Stimulated activated CD4-positive, alpha-beta T cell treated with anti-CD3 and anti-CD28 coated beads, Interleukin-1b, Interleukin-23, amount 100 ng/mL, for 4 hours (primary cell): ENCODE results near the gene PUSL1.

Source experiments
- DNase-seq, 2 donors: peaks; one replicate each; pipeline ENCODE4 v3.0.0-alpha.2; 2020; ENCODE audit warnings: low read depth in 2 of 2

The PUSL1 gene

DNA sequence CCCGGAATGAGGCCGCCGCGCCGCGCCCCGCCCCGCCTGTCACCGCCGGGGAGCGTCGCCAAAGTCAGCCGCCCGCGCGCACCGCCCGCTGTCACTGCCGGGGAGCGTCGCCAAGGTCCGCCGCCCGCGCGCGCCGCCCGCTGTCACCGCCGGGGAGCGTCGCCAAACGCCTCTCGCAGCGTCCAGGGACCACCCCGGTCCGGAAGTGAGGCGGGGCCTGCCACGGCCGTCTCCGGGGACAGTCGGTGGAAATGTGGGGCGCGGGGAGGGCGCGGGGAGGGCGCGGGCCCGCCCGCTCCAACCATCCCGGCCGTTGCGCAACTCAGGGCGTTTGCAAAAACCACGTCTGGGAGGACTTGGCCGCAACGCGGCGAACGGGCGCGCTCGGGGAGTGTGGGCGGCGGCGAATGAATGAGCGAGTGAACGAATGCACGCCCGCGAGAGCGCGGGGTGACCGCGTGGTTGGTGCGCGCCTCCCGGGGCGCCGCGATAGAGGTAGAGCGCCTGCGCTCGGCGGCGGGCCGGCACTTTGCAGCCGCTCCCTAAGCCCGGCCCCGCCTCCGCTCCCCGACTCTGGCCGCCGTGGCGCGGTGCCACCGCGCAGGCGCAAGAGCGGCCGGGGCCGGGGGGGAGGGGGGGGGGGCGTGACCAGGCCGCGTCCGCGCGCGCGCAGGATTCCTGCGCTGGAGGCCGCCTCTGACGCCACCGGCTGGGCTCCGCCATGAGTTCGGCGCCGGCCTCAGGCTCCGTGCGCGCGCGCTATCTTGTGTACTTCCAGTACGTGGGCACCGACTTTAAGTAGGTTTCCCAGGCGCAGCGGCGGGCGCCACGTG, at the start of gene PUSL1, which contains the start of gene ACAP3:
PUSL1 (plus strand) TSS at position 675 of the 833 bp plus-strand sequence; CDS start at position 722, 47 bp downstream.
ACAP3 (minus strand) TSS at position 8 of the 833 bp plus-strand sequence. CDS start 115 bp downstream, outside the sequence.
- DNase-seq = peak; percentile 78 to 85

DNA sequence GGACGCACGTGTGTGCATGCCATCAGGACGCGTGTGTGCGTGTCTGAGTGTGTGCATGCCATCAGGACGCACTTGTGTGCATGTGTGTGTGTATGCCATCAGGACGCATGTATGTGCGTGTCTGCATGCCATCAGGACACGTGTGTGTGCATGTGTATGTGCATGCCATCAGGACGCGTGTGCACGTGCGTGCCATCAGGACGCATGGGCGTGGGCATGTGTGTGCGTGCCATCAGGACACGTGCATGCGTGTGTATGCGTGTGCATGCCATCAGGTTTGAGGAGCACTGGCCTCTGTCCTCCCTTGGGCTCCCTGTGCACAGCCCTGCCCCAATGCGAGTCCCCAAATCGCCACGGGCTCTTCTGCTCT, 49.3 kb upstream of the PUSL1 start:
- no peak for DNase-seq

DNA sequence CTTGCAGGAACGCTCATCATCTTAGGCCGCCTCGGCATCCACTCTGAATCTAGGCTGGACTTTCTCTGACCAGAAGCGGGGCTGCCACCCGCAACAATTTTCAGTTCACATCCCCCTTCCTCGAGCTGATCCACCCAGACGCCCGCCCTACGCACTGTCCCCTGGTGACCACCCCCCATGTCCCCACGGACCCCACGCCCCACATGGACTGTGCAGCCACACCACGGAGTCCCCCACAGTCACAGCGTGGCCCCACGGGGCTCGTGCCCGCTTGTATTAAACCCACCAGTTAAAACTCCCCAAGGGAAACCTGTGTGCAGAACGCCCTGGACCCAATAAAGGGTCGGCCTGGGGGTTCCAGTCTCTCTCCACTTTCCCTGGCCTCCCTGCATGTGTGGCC, 48.9 kb upstream of the PUSL1 start:
- DNase-seq = no peak

- no peak for DNase-seq
These were observed 48.3 kb upstream of the PUSL1 start for GRCh38 chr1:1259951-1260600.

GRCh38 chr1:1260843-1261560, 47.4 kb upstream of the PUSL1 start:
- no peak for DNase-seq

DNA sequence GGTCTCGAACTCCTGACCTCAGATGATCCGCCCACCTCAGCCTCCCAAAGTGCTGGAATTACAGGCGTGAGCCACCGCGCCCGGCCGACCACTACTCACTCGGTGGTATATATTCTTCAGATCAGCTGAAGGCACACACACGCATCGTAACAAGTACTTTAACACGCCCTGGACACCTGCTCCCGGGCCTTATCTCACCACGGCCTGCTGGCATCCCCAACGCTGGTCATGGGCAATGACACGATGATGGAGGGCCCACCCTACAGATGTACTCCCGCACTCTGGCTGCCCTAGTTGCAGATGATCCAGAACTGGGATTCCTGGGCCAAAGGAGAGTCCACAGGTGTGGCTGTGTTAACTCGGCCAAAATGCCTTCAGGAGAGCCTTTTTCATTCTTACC, 46.3 kb upstream of the PUSL1 start:
- DNase-seq = no peak

GRCh38 chr1:1262758-1263157, 45.6 kb upstream of the PUSL1 start:
- no peak for DNase-seq

GRCh38 chr1:1264026-1264425, 44.4 kb upstream of the PUSL1 start:
- no peak for DNase-seq

DNA sequence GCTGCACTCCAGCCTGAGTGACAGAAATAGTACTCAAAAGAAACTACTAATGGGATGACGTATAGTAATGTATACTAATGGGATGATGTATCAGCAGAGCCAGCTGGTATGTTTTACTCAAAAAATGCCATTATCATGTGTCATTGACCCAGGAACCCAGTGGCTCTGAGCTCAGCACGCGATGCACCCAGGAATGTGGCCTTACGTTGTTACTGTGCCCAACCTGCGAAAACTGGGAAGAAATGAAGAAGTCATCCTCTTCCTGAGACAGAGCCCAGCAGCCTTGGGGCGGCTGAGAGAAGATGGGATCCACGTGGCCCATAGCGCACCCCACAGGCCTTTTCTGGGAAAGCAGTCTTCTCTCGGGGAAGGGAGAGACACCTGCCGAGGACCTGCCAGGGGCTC, 43.5 kb upstream of the PUSL1 start:
- DNase-seq = no peak

GRCh38 chr1:1267488-1268283, 40.7 kb upstream of the PUSL1 start:
- DNase-seq = no peak

- no peak for DNase-seq
These were observed 40.1 kb upstream of the PUSL1 start for GRCh38 chr1:1268284-1268682.

- DNase-seq = no peak
These were observed 37.6 kb upstream of the PUSL1 start for GRCh38 chr1:1270813-1271212.

- no peak for DNase-seq
These were observed 35.8 kb upstream of the PUSL1 start for GRCh38 chr1:1272341-1273208.

DNA sequence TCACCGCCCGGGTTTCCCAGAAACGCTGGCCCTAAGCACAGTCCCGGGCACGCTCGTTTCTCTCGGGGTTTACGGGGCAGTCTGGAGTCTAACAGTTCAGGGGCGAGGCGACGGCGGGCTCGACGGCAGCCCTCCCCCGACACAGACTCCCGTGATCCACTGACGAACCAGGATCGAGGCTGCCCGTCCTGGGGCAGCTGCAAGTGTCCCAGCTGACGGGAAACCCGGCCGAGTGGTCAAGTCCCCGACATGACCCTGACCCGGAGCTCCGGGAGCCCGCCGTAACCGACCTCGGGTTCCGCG, 35.2 kb upstream of the PUSL1 start:
- DNase-seq = no peak

DNA sequence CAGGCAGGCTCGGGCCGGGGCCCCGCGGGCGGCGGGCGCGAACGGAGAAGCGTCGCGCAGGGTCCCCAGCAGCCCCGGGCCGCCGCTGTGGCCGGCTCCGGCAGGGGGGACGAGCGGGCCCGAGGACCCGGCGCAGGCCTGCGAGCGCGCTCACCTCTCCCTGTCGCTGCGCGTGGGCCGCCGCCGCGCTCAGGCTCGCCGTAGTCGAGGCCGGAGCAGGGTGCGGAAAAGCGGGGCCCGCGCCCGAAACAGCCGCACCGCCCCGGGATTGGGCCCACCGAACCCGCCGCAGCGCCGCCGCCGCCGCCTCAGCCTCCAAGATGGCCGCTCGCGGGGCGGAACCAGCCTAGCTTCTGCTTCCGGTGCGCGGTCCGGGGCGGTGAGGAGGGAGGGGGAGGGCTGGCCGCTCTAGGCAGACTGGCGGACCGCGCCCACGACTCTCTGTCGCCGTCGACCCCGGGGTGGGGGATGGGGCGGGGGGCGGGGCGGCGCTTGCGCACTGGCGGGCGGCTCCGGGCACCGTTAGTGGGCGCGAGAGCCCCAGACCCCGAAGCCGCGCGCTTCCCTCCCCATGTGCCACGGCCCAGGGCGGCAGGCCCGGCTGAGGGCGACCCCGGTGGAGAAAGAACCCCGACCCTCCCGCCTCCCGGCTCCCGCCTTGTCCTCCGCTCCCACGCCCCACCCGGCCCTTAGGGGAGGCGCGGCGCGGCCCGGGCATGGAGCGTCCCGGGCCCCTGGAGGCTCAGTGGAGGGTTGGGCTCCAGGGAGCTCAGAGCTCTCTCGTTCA, 34.7 kb upstream of the PUSL1 start, which contains the start of gene UBE2J2:
UBE2J2 (minus strand) TSS at position 343 of the 787 bp plus-strand sequence. CDS start 5,862 bp downstream, outside the sequence.
- DNase-seq = peak; percentile 90 to 91

DNA sequence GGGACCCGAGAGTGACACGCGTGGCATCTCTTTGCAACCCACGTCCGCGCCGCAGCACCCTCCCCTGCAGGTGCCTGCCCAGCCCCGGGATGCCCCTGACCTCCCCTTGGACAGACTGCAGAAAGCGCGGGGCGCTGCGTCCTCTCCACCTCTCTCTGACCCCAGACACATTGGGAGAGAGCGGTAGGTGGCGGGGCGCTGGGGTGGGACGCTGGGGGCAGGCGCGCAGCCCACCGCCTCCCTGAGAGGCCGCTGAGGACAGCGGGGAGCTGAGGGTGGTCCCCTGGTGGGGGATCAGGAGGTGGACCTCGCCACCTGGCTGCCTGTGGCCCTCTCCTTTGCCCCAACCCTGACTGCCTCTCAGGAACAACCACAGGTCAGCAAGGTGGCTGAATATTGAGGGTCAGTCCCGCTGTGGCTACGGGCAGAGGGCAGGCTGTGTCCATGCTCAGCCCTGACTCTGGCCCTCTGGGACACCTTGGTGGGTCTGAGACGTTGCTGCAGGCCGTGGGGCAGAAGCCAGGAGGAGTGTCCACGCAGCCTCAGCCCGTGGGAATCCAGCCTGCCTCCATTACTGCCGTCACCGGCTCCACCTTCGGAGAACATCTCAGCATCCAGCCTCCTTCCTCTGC, 34.0 kb upstream of the PUSL1 start:
- no peak for DNase-seq

DNA sequence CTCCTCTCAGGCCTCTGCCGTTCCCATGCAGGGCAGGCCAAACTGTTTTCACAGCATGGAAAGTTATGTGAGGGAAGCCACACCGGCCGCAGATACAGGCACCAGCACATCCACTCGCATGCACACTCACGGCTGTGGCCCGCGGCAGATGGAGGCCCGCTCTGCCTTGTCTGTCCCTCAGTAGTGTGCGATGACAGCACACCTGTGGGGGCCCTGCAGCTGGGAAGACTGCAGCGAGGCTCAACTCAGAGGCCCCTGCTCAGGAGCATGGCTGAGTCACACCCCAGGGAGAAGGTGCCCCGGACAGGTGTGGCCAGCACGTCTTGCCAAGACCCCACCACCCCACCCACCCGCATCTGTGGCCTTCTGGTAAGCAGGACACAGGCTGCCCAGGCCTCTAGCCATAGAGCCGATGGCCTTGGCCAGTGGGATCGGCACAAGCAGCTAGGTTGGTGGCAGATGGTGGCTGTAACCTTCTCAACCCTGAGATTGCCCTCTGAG, 33.4 kb upstream of the PUSL1 start:
- DNase-seq = no peak

GRCh38 chr1:1275836-1276235, 32.6 kb upstream of the PUSL1 start:
- no peak for DNase-seq

DNA sequence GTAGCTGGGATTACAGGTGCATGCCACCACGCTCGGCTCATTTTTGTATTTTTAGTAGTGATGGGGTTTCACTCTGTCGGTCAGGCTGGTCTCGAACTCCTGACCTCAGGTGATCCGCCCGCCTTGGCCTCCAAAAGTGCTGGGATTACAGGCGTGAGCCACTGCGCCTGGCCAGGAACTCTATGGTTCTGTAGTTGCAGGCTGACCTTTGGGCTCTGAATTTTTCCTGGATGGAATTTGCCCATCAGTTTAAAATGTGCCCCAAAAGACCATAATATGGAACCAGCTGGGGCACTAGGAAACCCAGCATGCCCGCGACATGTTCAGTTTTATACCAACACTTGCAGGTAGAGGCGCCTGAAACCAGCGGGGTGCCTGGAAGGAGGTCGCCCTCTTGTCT, 29.8 kb upstream of the PUSL1 start:
- DNase-seq = no peak
